Measurements from ENCODE around the gene PCGF3.
A peak's percentile ranks its signal among the peaks of the same experiment; 100 is the strongest.
"Not testable (repeated sequence)": the region's sequence is repeated elsewhere in the genome, so short reads cannot be mapped to it uniquely, and the experiment has no call there.

Gene PCGF3

DNA sequence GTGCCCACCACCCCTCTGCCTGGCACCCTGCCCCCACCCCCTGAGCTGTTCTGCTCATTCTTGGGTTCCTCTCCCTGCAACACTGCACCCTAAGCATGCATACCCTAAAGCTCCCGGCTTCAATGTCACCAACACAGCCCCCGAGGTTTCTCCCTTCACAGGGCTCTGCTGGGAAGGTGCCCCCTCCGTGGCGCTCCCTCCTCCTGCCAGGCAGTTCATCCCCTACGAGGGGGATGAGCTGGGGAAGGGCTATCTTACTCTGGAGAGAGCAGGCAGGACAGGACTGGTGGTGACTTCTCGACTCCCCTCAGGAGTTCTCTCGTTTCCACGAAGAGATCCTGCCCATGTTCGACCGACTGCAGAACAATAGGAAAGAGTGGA, 38.1 kb upstream of the PCGF3 start:
- no peak for DNase-seq (ENCODE audit: low read depth in 1 of 2, low spot score in 1 of 2)

DNA sequence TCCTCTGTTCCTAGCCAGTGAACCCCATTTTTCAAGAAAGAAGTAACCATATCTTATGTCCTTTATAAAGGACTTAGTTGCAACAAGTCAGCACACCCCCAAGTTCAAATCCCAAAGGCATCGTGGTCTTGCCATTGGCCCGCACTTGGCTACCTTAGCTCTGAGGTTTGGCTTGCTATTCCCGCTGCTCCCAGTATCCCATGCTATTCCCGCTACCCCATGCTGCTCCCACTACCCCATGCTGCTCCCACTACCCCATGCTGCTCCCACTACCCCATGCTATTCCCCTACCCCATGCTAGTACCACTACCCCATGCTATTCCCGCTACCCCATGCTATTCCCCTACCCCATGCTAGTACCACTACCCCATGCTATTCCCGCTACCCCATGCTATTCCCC, 37.4 kb upstream of the PCGF3 start:
- DNase-seq (ENCODE audit: low read depth in 1 of 2, low spot score in 1 of 2): not testable (repeated sequence)

DNA sequence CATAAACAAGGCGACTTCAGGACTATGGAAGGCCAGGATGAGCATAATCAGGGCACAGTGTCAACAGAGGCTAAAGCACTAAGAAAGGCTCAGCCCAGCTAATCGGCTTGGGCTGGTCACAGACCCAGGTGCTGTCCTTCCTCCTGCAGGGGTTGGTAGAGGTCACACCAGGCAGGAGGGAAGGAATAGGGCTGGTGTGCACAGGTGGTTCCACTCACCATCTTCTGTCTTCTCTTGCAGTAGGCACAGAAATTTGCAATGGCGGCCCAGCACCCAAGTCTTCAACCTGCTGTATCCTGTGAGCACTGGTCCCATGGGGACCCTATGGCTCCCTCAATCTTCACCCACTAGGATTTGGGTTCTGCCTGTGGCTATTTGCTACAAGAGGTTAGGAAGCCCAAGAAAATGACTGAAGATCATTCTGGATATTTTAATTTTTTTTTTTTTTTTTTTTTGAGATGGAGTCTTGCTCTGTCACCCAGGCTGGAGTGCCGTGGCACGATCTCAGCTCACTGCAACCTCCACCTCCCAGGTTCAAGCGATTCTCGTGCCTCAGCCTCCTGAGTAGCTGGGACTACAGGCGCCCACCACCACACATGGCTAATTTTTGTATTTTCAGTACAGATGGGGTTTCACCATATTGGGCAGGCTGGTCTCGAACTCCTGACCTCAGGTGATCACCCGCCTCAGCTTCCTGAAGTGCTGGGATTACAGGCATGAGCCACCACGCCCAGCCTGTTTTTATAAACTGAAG, 35.6 kb upstream of the PCGF3 start:
- DNase-seq (ENCODE audit: low read depth in 1 of 2, low spot score in 1 of 2): not testable (repeated sequence)

DNA sequence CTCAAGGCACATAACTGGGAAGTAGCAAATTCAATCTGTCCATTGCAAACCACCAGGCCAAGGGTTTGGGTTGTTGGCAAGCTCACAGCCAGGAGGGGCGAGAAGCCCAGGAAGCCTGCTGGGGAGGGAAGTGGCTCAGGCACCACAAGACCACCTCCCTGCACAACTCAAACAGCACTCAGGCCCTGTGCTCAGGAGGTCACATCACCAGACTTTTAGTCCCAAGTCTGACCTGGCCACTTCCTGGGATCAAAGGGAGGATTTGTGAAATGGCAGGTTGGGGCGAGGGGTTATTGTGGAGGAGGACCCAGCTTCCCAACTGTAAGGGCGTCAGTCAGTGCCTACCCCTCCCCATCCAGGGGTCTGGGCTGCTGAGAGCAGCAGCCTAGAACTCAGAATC, 33.9 kb upstream of the PCGF3 start:
- DNase-seq (ENCODE audit: low read depth in 1 of 2, low spot score in 1 of 2): no peak

DNA sequence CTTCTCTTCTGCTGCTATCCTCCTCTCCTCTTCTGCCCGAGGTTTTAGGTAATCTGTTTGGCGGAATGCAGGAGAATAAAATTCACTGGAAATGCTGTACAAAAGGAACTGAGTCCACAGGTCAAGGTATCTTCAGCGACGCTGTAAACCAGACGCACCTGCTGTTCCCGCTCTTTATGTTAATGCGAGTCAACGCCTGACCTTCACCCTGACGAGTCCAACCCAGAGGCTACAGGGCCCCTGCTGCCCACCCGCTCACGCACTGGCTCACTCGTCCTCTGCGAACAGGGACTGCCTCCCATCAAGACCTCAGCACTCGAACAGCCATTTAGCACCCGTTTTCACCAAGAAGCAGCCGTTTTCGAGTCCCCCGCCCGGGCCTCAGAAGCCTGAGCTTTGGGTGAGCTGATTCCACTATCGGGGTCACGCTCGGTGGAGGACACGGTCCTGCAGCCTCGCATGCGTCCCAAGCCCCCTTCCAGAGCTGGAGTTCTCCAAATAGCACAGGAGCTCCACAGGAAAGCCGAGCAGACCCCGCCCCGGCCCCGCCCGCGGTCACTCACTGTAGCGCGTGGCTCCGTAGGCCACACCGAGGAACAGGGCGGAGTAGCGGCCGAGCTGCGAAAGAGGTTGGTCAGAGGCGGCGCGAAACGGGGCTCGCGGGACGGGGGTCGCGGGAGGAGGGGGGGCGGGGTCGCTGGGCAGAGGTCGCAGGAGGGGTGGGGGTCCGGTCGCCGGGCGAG, 32.1 kb upstream of the PCGF3 start:
- no peak for DNase-seq (ENCODE audit: low read depth in 1 of 2, low spot score in 1 of 2)

DNA sequence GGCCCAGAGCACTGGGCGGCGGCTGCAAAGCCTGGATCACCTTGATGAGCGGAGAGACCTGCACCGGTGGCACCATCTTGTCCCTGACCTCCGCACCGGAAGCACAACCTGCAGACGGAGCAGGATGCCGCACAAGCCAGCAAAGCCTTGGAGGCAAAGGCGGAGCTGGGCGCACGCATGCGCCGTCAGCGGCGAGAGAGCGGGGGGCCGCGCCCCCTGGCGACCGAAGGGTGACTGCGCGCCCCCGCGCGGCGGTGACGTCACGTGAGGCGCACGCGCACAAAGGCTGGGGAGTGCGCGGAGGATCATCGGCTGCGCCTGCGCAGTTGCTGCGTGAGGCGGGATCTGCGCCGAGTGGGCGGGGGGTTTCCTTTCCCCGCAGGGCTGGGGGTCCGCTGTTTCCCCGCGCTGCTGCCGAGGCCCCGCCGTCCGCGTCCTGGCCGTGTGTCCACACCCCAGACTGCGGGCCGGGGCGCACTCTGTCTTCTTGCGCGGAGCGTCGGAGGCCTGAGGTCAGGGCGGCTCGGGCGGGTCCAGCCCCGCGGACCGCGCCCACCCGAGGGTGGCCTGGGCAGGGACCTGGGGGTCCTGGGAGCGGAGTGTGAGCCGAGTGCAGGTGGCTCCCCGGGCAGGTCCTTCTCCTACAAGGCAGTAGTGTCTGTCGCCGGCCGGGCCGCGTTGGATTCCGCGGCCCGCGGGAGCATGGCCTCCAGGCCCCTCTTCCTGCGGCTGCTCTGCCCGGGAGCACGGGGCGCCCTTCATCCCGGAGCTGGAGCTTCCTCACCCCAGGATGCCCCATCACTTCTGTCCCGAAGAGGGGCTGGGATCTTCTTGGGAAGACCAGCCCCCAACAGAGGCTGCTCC, 31.2 kb upstream of the PCGF3 start, which contains the start of the genes ATP5ME and MYL5:
TSS of gene ATP5ME (minus strand) at position 105 of the 864 bp plus-strand sequence. CDS start at position 76, 29 bp downstream.
TSS of gene MYL5 (plus strand) at position 371 of the 864 bp plus-strand sequence. CDS start 3,485 bp downstream, outside the sequence.
- DNase-seq (ENCODE audit: low read depth in 1 of 2, low spot score in 1 of 2): peak; percentile 94 to 98

DNA sequence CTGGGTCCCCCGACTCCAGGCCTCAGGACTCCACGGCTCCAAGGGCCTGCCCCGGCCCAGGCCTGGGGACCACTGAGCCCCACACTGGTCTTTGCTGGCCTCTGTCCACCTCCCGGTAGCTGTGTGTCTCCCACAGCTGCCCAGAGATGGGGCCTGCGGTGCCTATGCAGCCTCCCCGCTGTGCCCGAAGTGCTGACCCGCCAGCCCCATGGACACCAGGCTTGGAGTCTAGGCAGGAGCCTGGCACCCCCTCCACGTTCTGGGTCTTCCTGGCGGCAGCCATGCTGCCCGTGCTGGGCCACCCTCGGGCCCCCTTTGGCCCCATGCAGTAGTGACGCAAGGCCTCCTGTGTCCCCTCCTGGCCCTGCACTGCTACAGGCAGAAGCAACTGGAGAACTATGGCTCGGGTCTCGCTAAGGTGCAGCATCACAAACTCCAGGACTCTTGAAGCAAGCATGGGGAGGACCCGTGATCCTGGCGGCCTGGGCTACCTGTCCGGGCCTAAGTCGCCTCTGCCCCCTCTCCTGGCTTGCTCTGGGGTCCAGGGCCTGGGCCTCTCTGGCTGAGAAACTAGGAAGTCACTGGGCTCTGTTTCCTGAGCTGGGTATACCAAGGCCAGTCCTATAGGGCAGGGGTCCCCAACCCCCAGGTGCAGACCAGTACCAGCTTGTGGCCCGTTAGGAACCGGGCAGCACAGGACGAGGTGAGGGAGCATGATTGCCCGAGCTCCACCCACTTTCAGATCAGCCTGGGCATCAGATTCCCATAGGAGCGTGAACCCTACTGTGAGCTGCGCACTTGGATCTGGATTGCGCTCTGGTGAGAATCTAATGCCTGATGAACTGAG, 30.4 kb upstream of the PCGF3 start:
- no peak for DNase-seq (ENCODE audit: low read depth in 1 of 2, low spot score in 1 of 2)

DNA sequence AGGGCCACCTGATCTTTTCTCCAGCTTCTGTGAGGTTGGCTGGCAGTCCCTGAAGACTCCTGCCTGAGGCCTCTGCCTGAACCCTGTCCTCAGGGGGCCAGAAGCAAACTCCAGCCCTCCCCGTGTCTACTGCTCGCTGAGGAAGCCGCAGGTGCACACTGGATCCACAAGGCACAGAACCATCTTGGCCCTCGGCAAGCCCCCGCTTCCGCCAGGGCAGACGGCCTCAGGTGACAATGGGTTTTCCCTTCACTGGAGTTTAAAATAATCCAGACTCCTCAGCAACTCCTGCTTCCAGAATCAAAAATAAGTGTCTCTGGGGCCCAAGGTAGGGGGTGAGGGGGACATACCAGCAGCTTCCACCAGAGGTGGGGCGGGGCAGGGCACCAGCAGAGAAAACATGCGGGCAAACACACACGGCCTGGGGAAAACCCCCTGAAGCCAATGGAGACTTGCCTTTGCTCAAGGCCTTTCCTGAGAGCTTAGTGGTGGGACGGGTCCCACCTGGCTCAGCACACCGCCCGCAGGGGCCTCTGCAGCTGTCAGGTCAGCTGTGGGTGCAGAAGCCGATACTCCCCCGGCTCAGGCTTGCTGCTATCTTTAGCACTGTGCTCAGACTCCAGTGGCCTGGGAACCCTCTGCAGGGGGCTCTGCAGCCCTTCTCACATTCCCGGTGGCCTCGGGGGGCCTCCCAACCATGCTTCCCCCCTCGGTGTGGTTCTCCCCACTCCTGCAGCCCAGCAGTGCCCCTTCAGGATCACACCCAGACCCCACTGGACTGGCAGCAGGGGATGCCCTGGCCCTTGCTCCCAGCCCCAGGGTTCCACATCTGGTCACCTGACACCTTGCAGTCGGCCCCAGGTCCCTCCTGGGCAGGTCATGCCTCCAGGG, 29.4 kb upstream of the PCGF3 start:
- no peak for DNase-seq (ENCODE audit: low read depth in 1 of 2, low spot score in 1 of 2)

DNA sequence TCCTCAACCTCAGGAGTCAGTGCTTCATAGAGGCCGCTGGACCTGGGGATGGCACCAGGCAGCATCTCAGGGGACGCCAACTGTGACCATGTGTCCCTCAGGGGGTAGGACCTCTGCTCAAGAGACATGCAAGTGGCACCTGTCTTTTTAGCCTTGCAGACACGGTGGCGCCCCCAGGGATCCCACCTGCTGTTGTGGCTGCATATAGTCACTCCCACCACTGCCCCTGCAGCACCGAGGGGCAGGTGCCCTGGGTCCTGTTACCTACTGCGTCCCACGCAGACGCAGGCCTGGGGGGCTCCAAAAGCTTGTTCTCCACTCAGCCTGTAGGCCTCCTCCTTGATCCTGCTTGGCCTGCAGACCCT, 28.8 kb upstream of the PCGF3 start:
- DNase-seq (ENCODE audit: low read depth in 1 of 2, low spot score in 1 of 2): no peak

DNA sequence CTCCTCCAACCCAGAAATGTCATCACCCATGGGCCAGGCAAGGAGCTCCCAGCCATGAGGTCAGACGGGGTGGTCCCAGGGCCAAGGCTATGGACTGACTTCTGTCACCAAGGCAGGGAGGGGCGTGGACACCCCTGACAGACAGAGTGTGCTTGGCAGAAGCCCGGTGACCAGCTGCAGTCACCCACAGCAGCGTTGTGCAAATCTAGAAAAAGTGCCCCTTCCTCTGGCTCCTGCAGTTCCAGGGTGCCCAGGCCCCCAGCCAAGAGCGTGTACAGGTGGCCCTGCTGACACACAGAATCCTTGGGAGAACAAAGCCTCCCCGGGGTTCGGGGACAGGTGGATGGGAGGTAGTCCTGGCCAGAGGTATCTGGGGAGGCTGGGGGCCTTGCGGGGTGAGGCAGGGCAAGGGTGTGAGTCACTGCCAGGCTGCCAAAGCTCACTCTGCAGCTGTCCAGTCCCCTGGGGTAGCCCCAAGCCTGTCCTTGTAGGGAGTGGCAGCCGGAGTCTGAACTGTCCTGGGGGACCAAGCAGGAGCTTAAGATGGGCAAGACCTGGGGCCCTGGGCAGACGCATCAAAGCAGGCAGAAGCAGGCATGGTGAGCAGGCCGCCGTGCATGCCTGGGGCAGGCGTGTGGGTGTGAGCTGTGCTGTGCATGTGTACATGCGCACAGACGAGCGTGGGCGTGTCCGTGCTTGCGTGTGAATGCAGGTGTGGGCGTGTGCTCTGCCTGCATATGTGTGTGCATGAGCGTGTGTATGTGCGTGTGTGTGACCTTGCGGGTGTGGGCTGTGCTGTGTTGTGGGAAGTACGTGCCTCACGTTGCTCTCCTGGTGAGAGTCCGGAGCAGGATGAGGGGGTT, 28.0 kb upstream of the PCGF3 start:
- DNase-seq (ENCODE audit: low read depth in 1 of 2, low spot score in 1 of 2): no peak

DNA sequence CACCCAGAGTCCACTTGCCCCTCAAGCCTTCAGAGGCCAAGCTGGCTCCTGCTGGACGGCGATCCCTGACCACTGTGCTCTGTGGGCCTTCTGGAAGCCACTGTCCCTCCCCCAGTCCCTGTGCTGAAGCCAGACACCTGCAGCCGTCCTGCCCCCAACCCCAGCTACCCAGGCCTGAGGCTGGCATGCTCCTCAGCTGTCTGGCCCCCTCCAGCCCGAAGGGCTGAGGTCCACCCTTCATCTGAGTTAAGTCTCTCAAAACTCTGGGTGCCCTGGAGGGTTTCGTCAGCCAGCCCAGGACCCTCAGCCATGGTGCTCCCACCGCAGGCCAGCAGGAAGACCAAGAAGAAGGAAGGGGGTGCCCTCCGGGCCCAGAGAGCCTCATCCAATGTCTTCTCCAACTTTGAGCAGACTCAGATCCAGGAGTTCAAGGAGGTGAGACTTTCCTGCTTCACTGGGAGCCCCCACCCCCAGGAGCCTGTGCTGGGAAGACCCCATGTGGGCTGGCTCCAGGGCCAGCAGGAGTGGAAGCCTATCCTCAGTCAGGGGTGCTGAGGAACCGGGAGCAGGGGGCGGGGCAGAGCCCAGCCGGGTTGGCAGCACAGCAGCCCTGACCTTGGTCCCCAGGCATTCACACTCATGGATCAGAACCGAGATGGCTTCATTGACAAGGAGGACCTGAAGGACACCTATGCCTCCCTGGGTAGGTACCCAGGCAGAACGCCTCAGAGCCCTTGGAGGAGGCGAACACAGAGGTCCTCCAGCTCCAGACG, 27.1 kb upstream of the PCGF3 start:
- no peak for DNase-seq (ENCODE audit: low read depth in 1 of 2, low spot score in 1 of 2)

DNA sequence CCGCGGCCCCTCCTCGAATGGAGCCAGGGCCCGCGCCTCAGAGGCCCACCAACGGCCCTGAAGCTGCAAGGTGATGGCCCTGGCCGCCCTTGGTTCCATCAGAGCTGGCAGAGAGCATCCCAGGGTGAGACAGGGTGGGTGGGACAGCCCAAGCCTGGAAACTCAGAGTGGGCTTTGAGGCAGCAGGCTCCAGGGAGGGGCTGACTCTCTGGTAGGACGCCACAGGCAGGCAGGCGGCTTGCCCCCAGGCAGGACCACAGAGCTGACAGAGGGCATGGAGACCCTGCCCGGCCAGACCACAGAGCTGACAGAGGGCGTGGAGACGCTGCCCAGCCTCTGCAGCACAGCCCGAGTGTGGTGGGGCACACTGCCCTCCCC, 26.5 kb upstream of the PCGF3 start:
- no peak for DNase-seq (ENCODE audit: low read depth in 1 of 2, low spot score in 1 of 2)

DNA sequence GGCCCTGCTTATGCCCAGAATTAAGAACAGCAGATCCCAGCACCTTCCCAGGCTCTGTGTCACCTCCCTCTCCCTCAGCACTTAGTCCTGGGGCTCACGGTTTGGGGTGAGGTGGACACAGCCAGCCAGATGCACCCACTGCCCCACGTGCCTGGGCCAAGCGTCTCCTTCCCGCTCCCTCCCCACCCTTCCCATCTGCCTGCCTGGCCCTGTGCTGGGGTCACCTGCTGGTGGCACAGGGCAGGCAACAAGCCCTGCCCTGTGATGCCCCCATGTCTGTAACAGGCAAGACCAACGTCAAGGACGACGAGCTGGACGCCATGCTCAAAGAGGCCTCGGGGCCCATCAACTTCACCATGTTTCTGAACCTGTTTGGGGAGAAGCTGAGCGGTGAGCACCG, 26.0 kb upstream of the PCGF3 start:
- no peak for DNase-seq (ENCODE audit: low read depth in 1 of 2, low spot score in 1 of 2)

DNA sequence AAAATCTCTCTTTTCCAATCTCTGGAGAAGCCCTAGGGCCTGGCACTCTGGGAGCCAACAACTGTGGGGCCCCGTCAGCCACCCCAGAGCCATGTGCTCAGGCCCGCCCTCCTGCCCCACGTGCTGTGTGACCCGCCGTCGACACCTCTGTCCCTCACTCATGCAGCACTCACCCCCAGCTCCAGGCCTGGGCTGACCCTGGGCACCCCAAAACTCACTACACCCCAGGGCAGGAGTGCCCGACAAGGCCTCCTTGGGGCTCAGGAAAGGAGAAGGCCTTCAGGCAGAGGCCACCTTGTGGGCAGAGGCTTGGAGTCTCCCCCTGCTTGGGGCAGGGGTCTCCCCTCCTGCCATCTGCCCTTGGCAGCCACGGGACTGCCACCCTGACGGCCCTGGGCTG, 25.5 kb upstream of the PCGF3 start:
- DNase-seq (ENCODE audit: low read depth in 1 of 2, low spot score in 1 of 2): no peak

DNA sequence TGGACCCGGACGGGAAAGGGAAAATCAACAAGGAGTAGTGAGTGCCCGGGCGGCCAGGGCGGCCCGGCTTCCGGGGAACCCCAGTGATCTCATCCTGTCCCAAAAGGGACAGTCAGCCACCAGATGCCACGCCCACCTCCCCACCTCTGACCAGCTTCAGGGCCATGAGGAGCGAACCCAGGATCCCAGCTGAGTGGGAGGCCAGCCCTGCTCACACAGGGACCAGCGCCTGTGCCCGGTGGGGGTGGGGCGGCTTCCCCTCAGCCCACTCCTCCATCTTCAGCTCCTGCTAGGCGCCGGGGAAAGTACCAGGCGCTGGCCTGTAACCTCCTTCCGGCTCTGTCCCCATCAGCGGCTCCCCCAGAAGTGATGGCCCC, 25.1 kb upstream of the PCGF3 start:
- no peak for DNase-seq (ENCODE audit: low read depth in 1 of 2, low spot score in 1 of 2)

DNA sequence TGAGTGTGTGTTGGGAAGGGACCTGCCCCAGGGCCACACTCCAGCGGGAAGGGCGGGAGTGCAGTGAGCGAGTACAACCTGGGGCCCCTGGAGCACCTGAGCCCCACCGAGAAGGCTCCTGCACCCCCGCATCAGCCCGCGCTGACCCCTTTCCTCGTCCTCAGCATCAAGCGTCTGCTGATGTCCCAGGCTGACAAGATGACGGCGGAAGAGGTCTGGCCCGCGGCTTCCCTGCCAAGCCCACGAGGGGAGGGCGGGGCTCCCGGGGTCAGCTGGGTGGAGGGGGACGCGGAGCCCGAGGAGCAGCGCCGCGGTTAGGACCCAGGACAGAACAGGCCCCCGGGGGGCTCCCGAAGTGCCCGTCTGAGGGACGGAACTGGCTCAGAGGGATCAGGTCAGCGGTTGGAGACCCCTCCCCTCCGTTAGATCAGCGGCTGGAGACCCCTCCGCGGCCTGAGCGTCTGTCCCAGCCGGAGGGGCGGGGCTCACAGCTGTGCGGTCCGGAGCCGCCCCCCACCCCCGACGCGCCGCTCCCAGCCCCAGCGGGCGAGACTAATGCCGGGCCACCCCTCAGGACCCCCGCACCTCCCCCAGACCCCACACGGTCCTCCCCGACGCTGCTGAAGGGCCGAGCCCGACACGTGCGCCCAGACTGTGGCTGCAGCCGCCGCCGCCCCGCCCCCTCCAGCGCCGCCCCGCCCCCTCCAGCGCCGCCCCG, 24.5 kb upstream of the PCGF3 start:
- DNase-seq (ENCODE audit: low read depth in 1 of 2, low spot score in 1 of 2): peak in 1 of 2 donors; percentile 38

DNA sequence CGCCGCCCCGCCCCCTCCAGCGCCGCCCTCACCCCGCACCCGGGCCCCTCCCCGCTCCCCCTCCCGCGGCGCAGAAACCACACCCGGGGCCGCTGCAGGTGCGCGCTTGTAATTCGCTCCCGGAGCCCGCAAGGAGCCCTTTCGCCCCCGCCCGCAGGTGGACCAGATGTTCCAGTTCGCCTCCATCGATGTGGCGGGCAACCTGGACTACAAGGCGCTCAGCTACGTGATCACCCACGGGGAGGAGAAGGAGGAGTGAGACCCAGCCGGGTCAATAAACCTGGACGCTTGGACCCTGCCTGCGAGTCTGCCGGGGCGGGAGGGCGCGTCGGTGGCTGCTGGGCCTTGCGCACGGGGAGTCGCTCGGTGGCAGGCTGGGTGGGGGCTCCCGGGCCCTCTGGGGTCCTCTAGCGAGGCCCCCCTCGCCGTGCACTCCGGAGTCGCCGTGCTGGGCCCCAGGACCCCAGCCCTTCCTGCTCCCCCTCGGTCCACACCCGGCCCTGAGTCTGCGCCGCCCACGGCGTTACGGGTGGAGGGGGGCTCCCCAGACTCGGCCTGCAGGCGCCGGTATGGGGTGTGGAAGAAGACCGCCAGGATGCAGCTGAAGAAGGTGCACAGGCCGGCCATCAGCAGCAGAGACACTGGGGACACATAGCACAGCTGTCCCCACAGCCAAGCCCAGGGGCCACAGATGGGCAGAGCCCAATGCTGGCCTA, 23.7 kb upstream of the PCGF3 start:
- peak in 1 of 2 donors; percentile 35 for DNase-seq (ENCODE audit: low read depth in 1 of 2, low spot score in 1 of 2)
